HL-60 (cell line): Measurements from ENCODE around the gene F7.

Experiments used
- DNase-seq, 2 experiments: peaks; one replicate each; pipeline ENCODE4 v3.0.0-alpha.2; 2010 to 2020; ENCODE audit warnings: low read depth in 1 of 2, low spot score in 1 of 2
- H3K27ac ChIP-seq: fragments of 250-450 bp; sonication (Bioruptor Pico); replicated peaks from 2 replicates; pipeline ENCODE4 v1.5.1; 2020; ENCODE audit warnings: mild to moderate bottlenecking, moderate library complexity
- H3K27me3 ChIP-seq: fragments of 250-450 bp; sonication (Bioruptor Pico); 2 replicates; pipeline ENCODE4 v1.5.1; 2021; ENCODE audit warnings: mild to moderate bottlenecking, moderate library complexity; ENCODE audit not compliant: insufficient read depth, poor library complexity, severe bottlenecking
- H3K4me3 ChIP-seq: replicated peaks from 2 replicates; pipeline ENCODE4 v1.5.1; 2011; ENCODE audit warnings: mild to moderate bottlenecking, control low read depth, low read length; ENCODE audit not compliant: insufficient read depth
- CTCF ChIP-seq: IDR thresholded peaks from one replicate; pipeline ENCODE4 v1.5.1; 2011; ENCODE audit warnings: low read length, control low read depth, inconsistent platforms; ENCODE audit not compliant: insufficient read depth
- GABPA ChIP-seq: IDR thresholded peaks from 2 replicates; pipeline ENCODE4 v1.6.1; 2012; ENCODE audit warnings: low read depth
- POLR2AphosphoS5 ChIP-seq: IDR thresholded peaks from 2 replicates; pipeline ENCODE4 v1.6.1; 2012; ENCODE audit warnings: low read depth
- SPI1 ChIP-seq: IDR thresholded peaks from 2 replicates; pipeline ENCODE4 v1.6.1; 2012; ENCODE audit warnings: low read depth, mild to moderate bottlenecking, borderline replicate concordance
- TF ChIP-seq, protein P1 (sequence below): IDR thresholded peaks from 2 replicates; pipeline ENCODE4 v1.6.1; 2012; ENCODE audit warnings: low read depth; ENCODE audit not compliant: insufficient replicate concordance

Gene F7

DNA sequence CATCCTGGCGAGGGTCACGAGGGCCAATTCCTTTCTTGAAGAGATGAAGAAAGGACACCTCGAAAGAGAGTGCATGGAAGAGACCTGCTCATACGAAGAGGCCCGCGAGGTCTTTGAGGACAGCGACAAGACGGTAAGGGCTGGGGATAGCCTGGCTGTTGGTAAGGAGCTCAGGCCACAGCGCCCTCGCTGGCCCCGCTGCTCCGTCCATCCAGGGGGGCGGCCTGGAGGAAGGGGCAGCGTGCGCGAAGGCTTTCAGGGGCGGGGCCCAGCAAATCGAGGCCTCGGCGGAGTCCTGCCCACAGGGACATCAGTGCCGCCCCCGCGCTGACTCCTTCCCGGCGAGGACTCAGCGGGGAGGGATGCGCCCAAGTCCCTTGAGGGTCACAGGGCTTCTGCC is 23.9 kb downstream of the F7 start:
- TF ChIP-seq SPI1 (no peak), CTCF (no peak), GABPA (no peak), POLR2AphosphoS5 (no peak)
- TF ChIP-seq, protein P1, sequence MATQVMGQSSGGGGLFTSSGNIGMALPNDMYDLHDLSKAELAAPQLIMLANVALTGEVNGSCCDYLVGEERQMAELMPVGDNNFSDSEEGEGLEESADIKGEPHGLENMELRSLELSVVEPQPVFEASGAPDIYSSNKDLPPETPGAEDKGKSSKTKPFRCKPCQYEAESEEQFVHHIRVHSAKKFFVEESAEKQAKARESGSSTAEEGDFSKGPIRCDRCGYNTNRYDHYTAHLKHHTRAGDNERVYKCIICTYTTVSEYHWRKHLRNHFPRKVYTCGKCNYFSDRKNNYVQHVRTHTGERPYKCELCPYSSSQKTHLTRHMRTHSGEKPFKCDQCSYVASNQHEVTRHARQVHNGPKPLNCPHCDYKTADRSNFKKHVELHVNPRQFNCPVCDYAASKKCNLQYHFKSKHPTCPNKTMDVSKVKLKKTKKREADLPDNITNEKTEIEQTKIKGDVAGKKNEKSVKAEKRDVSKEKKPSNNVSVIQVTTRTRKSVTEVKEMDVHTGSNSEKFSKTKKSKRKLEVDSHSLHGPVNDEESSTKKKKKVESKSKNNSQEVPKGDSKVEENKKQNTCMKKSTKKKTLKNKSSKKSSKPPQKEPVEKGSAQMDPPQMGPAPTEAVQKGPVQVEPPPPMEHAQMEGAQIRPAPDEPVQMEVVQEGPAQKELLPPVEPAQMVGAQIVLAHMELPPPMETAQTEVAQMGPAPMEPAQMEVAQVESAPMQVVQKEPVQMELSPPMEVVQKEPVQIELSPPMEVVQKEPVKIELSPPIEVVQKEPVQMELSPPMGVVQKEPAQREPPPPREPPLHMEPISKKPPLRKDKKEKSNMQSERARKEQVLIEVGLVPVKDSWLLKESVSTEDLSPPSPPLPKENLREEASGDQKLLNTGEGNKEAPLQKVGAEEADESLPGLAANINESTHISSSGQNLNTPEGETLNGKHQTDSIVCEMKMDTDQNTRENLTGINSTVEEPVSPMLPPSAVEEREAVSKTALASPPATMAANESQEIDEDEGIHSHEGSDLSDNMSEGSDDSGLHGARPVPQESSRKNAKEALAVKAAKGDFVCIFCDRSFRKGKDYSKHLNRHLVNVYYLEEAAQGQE, result no peak
- Histone ChIP-seq H3K27ac (no peak overlapping the region), H3K4me3 (no peak overlapping the region), H3K27me3 (peaks cover 8% of the 10 kb centered on the region)
- DNase-seq, result no peak

DNA sequence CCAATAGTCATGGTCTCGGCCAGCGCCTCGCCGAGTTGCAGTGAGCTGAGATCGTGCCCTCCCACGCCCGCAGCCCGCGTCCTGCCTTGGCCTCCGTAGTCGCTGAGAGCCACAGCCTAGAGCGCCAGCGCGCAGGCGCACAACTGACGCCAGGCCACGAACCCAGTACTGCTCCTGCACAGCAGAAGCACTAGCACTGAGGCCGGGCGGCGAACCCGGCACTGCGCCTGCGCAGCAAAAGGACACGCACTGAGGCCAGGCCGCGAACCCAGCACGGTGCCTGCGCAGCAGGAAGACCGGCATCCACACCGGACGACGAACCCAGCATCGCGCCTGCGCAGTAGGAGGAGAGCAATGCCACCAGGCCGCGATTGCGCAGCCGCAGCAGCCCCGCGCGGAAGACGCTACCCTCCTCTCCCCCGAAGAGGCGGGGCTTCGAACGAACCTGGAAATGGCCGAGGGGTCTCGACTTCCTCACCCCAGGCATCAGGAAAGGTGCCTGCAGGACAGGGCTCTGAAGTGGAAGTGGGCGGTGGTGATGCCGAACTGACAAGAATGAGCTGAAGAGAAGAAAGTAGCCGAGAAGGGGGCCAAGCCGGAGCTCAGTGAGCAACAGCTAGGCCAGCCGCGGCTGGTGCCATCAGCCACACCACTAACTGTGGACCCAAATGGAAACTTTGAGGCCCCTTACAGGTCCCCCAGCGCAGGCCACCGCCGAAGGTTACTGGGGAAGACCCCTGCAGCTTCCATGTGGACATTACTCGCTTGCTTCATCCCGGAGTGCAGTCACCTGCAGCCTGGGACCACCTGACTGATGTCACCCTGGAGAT is 24.5 kb downstream of the F7 start:
- TF ChIP-seq, protein P1, result no peak
- TF ChIP-seq GABPA (no peak), CTCF (no peak), POLR2AphosphoS5 (no peak), SPI1 (no peak)
- no peak for DNase-seq
- Histone ChIP-seq H3K27me3 (peaks cover 8% of the 10 kb centered on the region), H3K4me3 (no peak overlapping the region), H3K27ac (no peak overlapping the region)

GRCh38 chr13:113135281-113135760 is 29.7 kb downstream of the F7 start:
- H3K4me3 ChIP-seq, result no peak overlapping the region
- no peak overlapping the region for H3K27ac ChIP-seq
- no peak for DNase-seq
- peaks cover 2% of the 10 kb centered on the region for H3K27me3 ChIP-seq
- no peak for TF ChIP-seq CTCF
- TF ChIP-seq, protein P1, result no peak
- TF ChIP-seq SPI1, result no peak
- no peak for TF ChIP-seq POLR2AphosphoS5
- no peak for TF ChIP-seq GABPA
